SK-N-SH (cell line): ENCODE data around the gene NUP210L. TPM values are rescaled to one million over a fixed set of nuclear protein-coding genes. Genes with fewer than 3 reads are reported as not detected.

ENCODE experiments used
- CTCF ChIA-PET: fragments of 300-600, 350-600 bp; formaldehyde crosslinking; extraction: SDS; loops from one replicate; lab custom pipeline; 2021; lab: Yijun Ruan, JAX
- POLR2A ChIA-PET: fragments of 350-600 bp; sonication (Branson Sonifier 250); formaldehyde crosslinking; extraction: SDS; loops from one replicate; lab custom pipeline; 2020; ENCODE audit warnings: antibody characterized with exemption, inconsistent platforms; lab: Yijun Ruan, JAX
- DNase-seq: peaks from one replicate; pipeline ENCODE4 v3.0.0; 2012
- H2AFZ ChIP-seq: fragments of 200-600 bp; sonication (generic); 2 replicates; pipeline ENCODE4 v1.8.1; 2016; ENCODE audit warnings: antibody characterized with exemption, mild to moderate bottlenecking, low read depth
- H3F3A ChIP-seq: fragments of 200-600 bp; sonication (generic); replicated peaks from 2 replicates; pipeline ENCODE3; 2016; ENCODE audit warnings: antibody characterized with exemption, mild to moderate bottlenecking; ENCODE audit not compliant: insufficient read depth
- H3K27ac ChIP-seq, 2 experiments: fragments of 200-500 bp in 1 of 2; fragments of 200-600 bp in 1 of 2; sonication (Bioruptor generic) in 1 of 2; sonication (generic), shearing (Covaris generic) in 1 of 2; 2 replicates each; pipeline versions ENCODE4 v1.5.1 to v1.6.1; 2014 to 2016; ENCODE audit warnings: low read depth in 2 of 2, inconsistent platforms in 1 of 2, low read length in 1 of 2, mild to moderate bottlenecking in 1 of 2, mixed read lengths in 1 of 2
- H3K27me3 ChIP-seq: fragments of 200-600 bp; sonication (generic), shearing (Covaris generic); 2 replicates; pipeline ENCODE4 v1.6.1; 2016; ENCODE audit warnings: mixed run types; ENCODE audit not compliant: insufficient read depth
- H3K36me3 ChIP-seq, 2 experiments: fragments of 200-500 bp in 1 of 2; fragments of 200-600 bp in 1 of 2; sonication (Bioruptor generic) in 1 of 2; sonication (generic) in 1 of 2; replicated peaks in 1 of 2; 2 replicates each; pipeline versions ENCODE3 to v1.5.1; 2014 to 2016; ENCODE audit warnings: low read length in 1 of 2, mild to moderate bottlenecking in 1 of 2; ENCODE audit not compliant: insufficient read depth in 2 of 2, control insufficient read depth in 1 of 2
- H3K4me1 ChIP-seq, 2 experiments: fragments of 200-500 bp in 1 of 2; fragments of 200-600 bp in 1 of 2; sonication (Bioruptor generic) in 1 of 2; sonication (generic), shearing (Covaris generic) in 1 of 2; 2 replicates each; pipeline versions ENCODE4 v1.5.1 to v1.6.1; 2014 to 2016; ENCODE audit warnings: low read depth in 1 of 2, low read length in 1 of 2, mixed run types in 1 of 2; ENCODE audit not compliant: insufficient read depth in 2 of 2, control insufficient read depth in 1 of 2
- H3K4me2 ChIP-seq: fragments of 200-600 bp; sonication (generic), shearing (Covaris generic); 2 replicates; pipeline ENCODE4 v1.6.1; 2017; ENCODE audit warnings: mixed run types
- H3K4me3 ChIP-seq, 2 experiments: fragments of 200-500 bp in 1 of 2; fragments of 200-600 bp in 1 of 2; sonication (Bioruptor generic) in 1 of 2; sonication (generic), shearing (Covaris generic) in 1 of 2; 2 replicates each; pipeline versions ENCODE4 v1.5.1 to v1.8.1; 2014 to 2016; ENCODE audit warnings: low read depth in 2 of 2, inconsistent platforms in 1 of 2, low read length in 1 of 2, mild to moderate bottlenecking in 1 of 2, mixed read lengths in 1 of 2, moderate library complexity in 1 of 2
- H3K79me2 ChIP-seq: fragments of 200-600 bp; sonication (generic); 2 replicates; pipeline ENCODE4 v1.8.1; 2017; ENCODE audit warnings: mild to moderate bottlenecking; ENCODE audit not compliant: insufficient read depth
- H3K9ac ChIP-seq: fragments of 200-600 bp; sonication (generic); 2 replicates; pipeline ENCODE4 v1.6.1; 2017; ENCODE audit warnings: mixed run types
- H3K9me2 ChIP-seq: fragments of 200-600 bp; sonication (generic); 2 replicates; pipeline ENCODE4 v1.6.1; 2017; ENCODE audit warnings: mixed run types
- H3K9me3 ChIP-seq: fragments of 200-600 bp; sonication (generic); 2 replicates; pipeline ENCODE4 v1.6.1; 2017; ENCODE audit warnings: mixed run types, mild to moderate bottlenecking, moderate library complexity
- H4K20me1 ChIP-seq: fragments of 200-600 bp; sonication (generic); 2 replicates; pipeline ENCODE4 v1.6.1; 2017; ENCODE audit warnings: mild to moderate bottlenecking, mixed run types; ENCODE audit not compliant: insufficient read depth
- CTCF ChIP-seq: fragments of 200-600 bp; sonication (generic); IDR thresholded peaks from 2 replicates; pipeline ENCODE4 v1.6.1; 2017; ENCODE audit warnings: antibody characterized with exemption, mild to moderate bottlenecking, moderate library complexity
- ELF1 ChIP-seq: IDR thresholded peaks from 2 replicates; pipeline ENCODE4 v1.4.0; 2012
- EP300 ChIP-seq, 2 experiments: IDR thresholded peaks; 2 replicates each; pipeline versions ENCODE4 v1.4.0 to v1.6.1; 2012; ENCODE audit warnings: borderline replicate concordance in 1 of 2, low read depth in 1 of 2, low read length in 1 of 2
- EZH2phosphoT487 ChIP-seq: fragments of 200-600 bp; sonication (generic); IDR thresholded peaks from 2 replicates; pipeline ENCODE4 v1.6.1; 2017; ENCODE audit warnings: low read depth, mixed run types, mild to moderate bottlenecking, antibody characterized with exemption, moderate library complexity, borderline replicate concordance
- FOSL2 ChIP-seq: IDR thresholded peaks from 2 replicates; pipeline ENCODE4 v1.4.0; 2012; ENCODE audit warnings: low read depth, mild to moderate bottlenecking, moderate library complexity, borderline replicate concordance
- GABPA ChIP-seq: IDR thresholded peaks from 2 replicates; pipeline ENCODE4 v1.4.0; 2012; ENCODE audit warnings: low read depth, mild to moderate bottlenecking
- IRF3 ChIP-seq: fragments of 150-350 bp; IDR thresholded peaks from 2 replicates; pipeline ENCODE4 v1.6.1; 2016; ENCODE audit warnings: mild to moderate bottlenecking, low read depth, low read length
- JUND ChIP-seq: IDR thresholded peaks from 2 replicates; pipeline ENCODE4 v1.4.0; 2012
- MXI1 ChIP-seq: IDR thresholded peaks from 2 replicates; pipeline ENCODE4 v1.6.1; 2012; ENCODE audit warnings: mild to moderate bottlenecking, low read depth, low read length, improper control_type of control experiment
- NFIC ChIP-seq: IDR thresholded peaks from 2 replicates; pipeline ENCODE4 v1.4.0; 2012; ENCODE audit warnings: borderline replicate concordance
- NRF1 ChIP-seq: IDR thresholded peaks from 2 replicates; pipeline ENCODE4 v1.6.1; 2012; ENCODE audit warnings: low read depth, mild to moderate bottlenecking, low read length
- PBX3 ChIP-seq: IDR thresholded peaks from 2 replicates; pipeline ENCODE4; 2012
- POLR2AphosphoS5 ChIP-seq: IDR thresholded peaks from 2 replicates; pipeline ENCODE4 v1.6.1; 2012; ENCODE audit warnings: low read depth, low read length
- RAD21 ChIP-seq: IDR thresholded peaks from 2 replicates; pipeline ENCODE4 v1.6.1; 2012; ENCODE audit warnings: mild to moderate bottlenecking, low read length
- RCOR1 ChIP-seq: fragments of 150-350 bp; IDR thresholded peaks from 2 replicates; pipeline ENCODE4 v1.6.1; 2017; ENCODE audit warnings: antibody characterized with exemption, low read length
- RFX5 ChIP-seq: IDR thresholded peaks from 2 replicates; pipeline ENCODE4 v1.6.1; 2012; ENCODE audit warnings: mild to moderate bottlenecking, improper control_type of control experiment, low read length
- SIN3A ChIP-seq: IDR thresholded peaks from 2 replicates; pipeline ENCODE4 v1.6.1; 2012; ENCODE audit warnings: low read depth, mild to moderate bottlenecking, low read length, moderate library complexity, borderline replicate concordance
- SMC3 ChIP-seq: IDR thresholded peaks from 2 replicates; pipeline ENCODE4 v1.6.1; 2012; ENCODE audit warnings: low read depth, low read length, improper control_type of control experiment
- TAF1 ChIP-seq: IDR thresholded peaks from 2 replicates; pipeline ENCODE4 v1.6.1; 2012; ENCODE audit warnings: low read depth, mild to moderate bottlenecking, low read length, moderate library complexity, borderline replicate concordance
- TEAD4 ChIP-seq: IDR thresholded peaks from 2 replicates; pipeline ENCODE4 v1.4.0; 2012; ENCODE audit warnings: mild to moderate bottlenecking, borderline replicate concordance; ENCODE audit not compliant: insufficient read depth
- USF1 ChIP-seq: IDR thresholded peaks from 2 replicates; pipeline ENCODE4 v1.4.0; 2012; ENCODE audit warnings: low read depth, borderline replicate concordance
- ZBTB33 ChIP-seq: IDR thresholded peaks from 2 replicates; pipeline ENCODE4 v1.4.0; 2012; ENCODE audit warnings: low read depth, borderline replicate concordance
- WGBS: methylation state at CpG from one replicate; pipeline ENCODE4 v1.1.6; 2017; ENCODE audit warnings: low lambda C conversion rate; 5-methylcytosine and 5-hydroxymethylcytosine counted together
- polyA plus RNA-seq, 3 experiments: library from polyadenylated mRNA; depleted of rRNA; stranded (reverse); fragments of >200 nt; gene quantifications; 2 replicates each; pipeline ENCODE4 v1.2.3, GENCODE V29; 2012
- TF ChIP-seq, protein P1 (sequence below): IDR thresholded peaks from 2 replicates; pipeline ENCODE4 v1.4.0; 2012; ENCODE audit warnings: low read depth
- TF ChIP-seq, protein P2 (sequence below): IDR thresholded peaks from 2 replicates; pipeline ENCODE4 v1.6.1; 2012; ENCODE audit warnings: mild to moderate bottlenecking, low read depth, low read length, moderate library complexity

NUP210L gene
- polyA plus RNA-seq, 1 of the 3 experiments (the other 2 are of a cell fraction) = not detected

DNA sequence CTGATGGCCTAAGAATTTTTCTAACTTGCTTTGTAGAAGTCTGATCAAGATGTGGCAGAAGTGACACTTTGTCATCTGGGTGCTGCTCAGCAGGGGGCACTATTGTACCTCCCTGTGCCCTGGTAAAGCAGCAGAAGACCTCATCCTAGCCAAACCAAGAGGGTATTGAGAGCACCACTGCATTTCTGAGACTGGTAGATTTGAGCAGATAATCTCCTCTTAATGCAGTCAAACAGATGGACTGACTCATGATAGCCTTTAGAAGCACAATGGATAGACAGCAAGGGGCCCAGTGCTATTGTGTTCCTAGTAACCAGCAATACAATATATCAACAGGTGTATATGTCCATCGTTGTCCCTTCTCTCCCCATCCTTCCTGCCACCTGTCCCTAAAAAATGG, 31.3 kb upstream of the NUP210L start:
- Histone ChIP-seq H3K9me3 (no peaks in the 10 kb centered on the region), H3K27me3 (no peaks in the 10 kb centered on the region), H3K9ac (no peak overlapping the region), H3K4me3 (no peak overlapping the region), H3K79me2 (peaks cover 19% of the 10 kb centered on the region), H3K36me3 (no peaks in the 10 kb centered on the region), H2AFZ (no peak overlapping the region), H3K4me1 (peaks cover 0 to 8% of the 10 kb centered on the region in 2 experiments; a peak in 2 of 4 replicates), H3K9me2 (no peaks in the 10 kb centered on the region), H3F3A (peaks cover 11% of the 10 kb centered on the region), H3K4me2 (no peak overlapping the region), H4K20me1 (peaks cover 11% of the 10 kb centered on the region), H3K27ac (no peak overlapping the region)
- WGBS = 43% methylated on average over 1 of the region's 1 CpG
- CTCF ChIA-PET = interaction anchor here (1.0 kb wide), 2 partner anchors 13 to 86 kb away, joined by 4 to 6 read pairs; partner anchors contain the start of gene HAX1
- peak; percentile 58 for DNase-seq
- POLR2A ChIA-PET = no interaction called here
- no peak for TF ChIP-seq GABPA
- no peak for TF ChIP-seq TEAD4
- TF ChIP-seq USF1 = no peak
- no peak for TF ChIP-seq NRF1
- no peak for TF ChIP-seq TAF1
- TF ChIP-seq PBX3 = no peak
- no peak for TF ChIP-seq JUND
- no peak for TF ChIP-seq ZBTB33
- no peak for TF ChIP-seq EP300 (IDR thresholded peaks at IDR 0.05; ENCODE audit: borderline replicate concordance in 1 of 2, low read depth in 1 of 2, low read length in 1 of 2)
- no peak for TF ChIP-seq IRF3
- no peak for TF ChIP-seq SIN3A
- no peak for TF ChIP-seq RFX5
- no peak for TF ChIP-seq POLR2AphosphoS5
- no peak for TF ChIP-seq ELF1
- TF ChIP-seq NFIC = no peak
- no peak for TF ChIP-seq RCOR1
- peak; percentile 38; the same call in 1 of the 2 replicates for TF ChIP-seq SMC3
- peak; percentile 68 for TF ChIP-seq RAD21
- TF ChIP-seq CTCF = peak; percentile 66
- TF ChIP-seq, protein P1, sequence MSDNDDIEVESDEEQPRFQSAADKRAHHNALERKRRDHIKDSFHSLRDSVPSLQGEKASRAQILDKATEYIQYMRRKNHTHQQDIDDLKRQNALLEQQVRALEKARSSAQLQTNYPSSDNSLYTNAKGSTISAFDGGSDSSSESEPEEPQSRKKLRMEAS = no peak
- TF ChIP-seq, protein P2, sequence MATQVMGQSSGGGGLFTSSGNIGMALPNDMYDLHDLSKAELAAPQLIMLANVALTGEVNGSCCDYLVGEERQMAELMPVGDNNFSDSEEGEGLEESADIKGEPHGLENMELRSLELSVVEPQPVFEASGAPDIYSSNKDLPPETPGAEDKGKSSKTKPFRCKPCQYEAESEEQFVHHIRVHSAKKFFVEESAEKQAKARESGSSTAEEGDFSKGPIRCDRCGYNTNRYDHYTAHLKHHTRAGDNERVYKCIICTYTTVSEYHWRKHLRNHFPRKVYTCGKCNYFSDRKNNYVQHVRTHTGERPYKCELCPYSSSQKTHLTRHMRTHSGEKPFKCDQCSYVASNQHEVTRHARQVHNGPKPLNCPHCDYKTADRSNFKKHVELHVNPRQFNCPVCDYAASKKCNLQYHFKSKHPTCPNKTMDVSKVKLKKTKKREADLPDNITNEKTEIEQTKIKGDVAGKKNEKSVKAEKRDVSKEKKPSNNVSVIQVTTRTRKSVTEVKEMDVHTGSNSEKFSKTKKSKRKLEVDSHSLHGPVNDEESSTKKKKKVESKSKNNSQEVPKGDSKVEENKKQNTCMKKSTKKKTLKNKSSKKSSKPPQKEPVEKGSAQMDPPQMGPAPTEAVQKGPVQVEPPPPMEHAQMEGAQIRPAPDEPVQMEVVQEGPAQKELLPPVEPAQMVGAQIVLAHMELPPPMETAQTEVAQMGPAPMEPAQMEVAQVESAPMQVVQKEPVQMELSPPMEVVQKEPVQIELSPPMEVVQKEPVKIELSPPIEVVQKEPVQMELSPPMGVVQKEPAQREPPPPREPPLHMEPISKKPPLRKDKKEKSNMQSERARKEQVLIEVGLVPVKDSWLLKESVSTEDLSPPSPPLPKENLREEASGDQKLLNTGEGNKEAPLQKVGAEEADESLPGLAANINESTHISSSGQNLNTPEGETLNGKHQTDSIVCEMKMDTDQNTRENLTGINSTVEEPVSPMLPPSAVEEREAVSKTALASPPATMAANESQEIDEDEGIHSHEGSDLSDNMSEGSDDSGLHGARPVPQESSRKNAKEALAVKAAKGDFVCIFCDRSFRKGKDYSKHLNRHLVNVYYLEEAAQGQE = no peak
- no peak for TF ChIP-seq FOSL2
- no peak for TF ChIP-seq EZH2phosphoT487
- no peak for TF ChIP-seq MXI1
